Activated naive CD8-positive, alpha-beta T cell treated with anti-CD3 and anti-CD28 coated beads, Interleukin-2, amount 50 U/mL, for 16 hours (primary cell): Measurements from ENCODE around the gene CCNH.
A peak's percentile ranks its signal among the peaks of the same experiment; 100 is the strongest.

Experiments
- DNase-seq: peaks from one replicate; pipeline ENCODE4 v3.0.0-alpha.2; 2020; ENCODE audit warnings: low read depth, low spot score

CCNH gene

DNA sequence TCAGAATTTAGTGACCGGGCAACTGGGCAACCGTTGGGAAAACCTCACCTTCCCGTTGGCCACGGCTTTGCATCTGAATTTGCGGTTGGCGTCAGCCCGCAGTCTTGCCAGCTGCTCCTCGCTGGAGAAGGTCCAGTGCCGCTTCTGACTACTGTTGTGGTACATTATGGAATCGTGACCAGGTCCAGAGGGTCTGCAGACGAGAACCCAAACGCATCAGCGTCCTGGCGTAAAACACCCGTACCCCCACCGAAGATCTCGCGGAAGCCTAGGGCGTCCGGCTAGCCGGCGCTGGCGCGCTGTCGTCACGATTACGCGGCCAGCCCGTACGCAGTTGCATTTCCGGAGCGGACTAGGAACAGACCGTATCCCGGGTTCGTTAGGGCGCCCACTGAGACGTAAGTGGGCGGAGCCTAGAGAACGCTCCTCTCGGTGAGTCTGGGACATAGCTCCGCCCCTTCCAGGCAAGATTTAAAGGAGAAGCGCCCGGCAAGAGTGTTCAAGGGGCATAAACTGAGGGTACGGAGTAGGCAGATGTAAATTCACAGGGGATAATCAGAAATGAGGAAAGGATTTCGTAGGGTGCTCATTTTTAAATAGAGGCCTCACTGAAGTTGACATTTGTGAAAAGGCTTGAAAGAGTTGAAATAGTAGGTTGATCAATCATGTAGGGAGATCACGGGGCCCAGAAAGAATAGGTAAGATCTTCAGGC is at the start of gene CCNH:
Gene CCNH, minus strand, starts transcription at position 301 of the 713 bp plus-strand sequence. Its CDS starts 136 bp downstream, at position 165.
- DNase-seq, result peak; percentile 92

DNA sequence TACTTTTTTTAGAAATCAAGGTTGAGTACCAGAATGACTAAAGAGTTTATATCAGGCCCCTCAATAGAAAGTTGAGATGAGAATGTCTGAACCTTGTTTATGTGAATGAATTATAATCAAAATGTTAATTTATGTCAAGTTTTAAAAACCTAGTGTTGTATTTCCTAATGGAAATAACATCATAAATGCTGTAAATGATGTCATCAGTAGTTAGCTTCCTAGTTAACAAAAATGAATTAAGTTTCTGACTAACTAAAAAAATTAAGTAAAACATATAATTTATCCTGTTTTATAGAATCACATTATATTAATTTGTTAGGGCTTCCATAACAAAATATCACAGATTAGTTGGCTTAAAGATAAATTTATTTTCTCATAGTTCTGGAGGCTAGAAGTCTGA is 45.0 kb upstream of the CCNH start:
- DNase-seq, result no peak

GRCh38 chr5:87453801-87454200 is 41.1 kb upstream of the CCNH start:
- no peak for DNase-seq

DNA sequence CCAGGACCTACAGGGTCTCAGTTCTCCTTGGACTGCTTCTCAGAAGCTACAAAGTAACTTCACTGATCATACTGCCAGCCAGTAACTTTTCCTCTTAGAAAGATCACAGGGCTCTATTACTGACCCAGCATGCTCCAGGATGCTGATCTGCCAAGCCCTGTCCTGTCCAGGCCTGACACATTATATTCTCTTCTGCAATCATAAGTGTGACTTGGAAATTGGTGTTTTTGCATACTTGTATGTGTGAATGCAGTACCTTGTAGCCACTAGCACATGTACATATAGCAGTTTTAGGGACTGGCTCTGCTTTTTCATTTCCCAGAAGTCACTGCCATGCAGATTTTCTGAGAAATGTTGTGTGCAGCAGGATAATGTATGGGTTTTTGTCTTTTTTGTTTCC is 40.1 kb upstream of the CCNH start:
- DNase-seq, result no peak

DNA sequence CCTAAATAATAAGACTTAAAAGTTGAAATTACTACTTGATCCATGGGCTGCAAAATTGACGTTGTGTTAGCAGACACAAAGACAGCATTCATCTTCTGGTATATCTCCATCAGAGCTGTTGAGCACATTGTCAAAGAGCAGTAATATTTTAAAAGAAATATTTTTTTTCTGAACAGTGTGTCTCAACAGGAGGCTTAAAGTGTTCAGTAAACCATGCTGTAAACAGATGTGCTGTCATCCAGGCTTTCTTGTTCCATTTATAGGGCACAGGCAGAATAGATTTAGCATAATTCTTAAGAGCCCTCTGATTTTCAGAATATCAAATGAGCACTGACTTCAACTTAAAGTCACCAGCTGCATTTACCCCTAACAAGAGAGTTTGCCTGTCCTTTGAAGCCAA is 29.7 kb upstream of the CCNH start:
- no peak for DNase-seq

- DNase-seq, result no peak
Observed at GRCh38 chr5:87438231-87438630, 25.5 kb upstream of the CCNH start.

GRCh38 chr5:87437724-87438123 is 25.0 kb upstream of the CCNH start:
- DNase-seq, result no peak

GRCh38 chr5:87435144-87435694 is 22.5 kb upstream of the CCNH start:
- no peak for DNase-seq

DNA sequence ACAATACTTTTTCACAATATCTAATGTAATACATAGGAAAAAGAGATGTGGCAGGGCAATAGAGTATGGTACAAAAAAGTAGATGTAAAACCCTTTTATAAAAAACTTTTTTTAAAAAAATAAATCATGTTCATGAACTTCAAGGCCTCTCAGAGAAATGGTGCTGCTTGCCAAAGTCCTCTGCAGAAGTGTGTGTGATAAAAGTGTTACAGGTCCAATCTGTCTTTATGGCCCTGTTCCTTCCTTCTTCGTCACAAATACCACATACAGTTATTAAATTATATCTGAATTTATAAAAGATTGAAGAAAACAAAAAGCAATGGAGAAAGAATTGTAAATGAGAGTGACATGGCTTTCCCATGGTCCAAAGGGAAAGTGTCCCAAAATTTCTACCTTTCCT is 21.7 kb upstream of the CCNH start:
- no peak for DNase-seq

GRCh38 chr5:87433945-87434344 is 21.2 kb upstream of the CCNH start:
- DNase-seq, result no peak

GRCh38 chr5:87432460-87432859 is 19.7 kb upstream of the CCNH start:
- no peak for DNase-seq

- DNase-seq, result no peak
Observed at GRCh38 chr5:87430863-87431457, 18.2 kb upstream of the CCNH start.

- DNase-seq, result no peak
Observed at GRCh38 chr5:87423755-87424154, 11.0 kb upstream of the CCNH start.

GRCh38 chr5:87421307-87421706 is 8.6 kb upstream of the CCNH start:
- no peak for DNase-seq

DNA sequence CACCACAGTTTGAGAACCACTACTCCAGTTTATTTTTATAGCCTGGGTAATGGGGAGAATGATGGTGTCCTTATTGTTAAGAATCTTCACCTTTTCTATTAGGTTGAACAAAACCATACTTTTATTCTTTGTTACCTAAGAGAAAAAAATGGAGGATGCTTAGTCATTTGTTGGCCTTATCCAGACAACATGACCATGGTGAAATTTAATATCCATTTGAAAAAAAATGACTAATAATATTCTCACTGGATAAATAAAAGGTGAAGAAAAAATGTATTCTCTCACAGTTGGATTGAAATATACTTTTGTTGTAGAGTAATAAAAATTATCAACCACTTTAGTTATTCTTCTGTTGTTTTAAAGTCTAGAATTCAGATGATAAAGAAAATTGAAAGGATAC is 5.8 kb upstream of the CCNH start:
- DNase-seq, result no peak

GRCh38 chr5:87413343-87413645 is 564 bp upstream of the CCNH start:
- DNase-seq, result no peak

DNA sequence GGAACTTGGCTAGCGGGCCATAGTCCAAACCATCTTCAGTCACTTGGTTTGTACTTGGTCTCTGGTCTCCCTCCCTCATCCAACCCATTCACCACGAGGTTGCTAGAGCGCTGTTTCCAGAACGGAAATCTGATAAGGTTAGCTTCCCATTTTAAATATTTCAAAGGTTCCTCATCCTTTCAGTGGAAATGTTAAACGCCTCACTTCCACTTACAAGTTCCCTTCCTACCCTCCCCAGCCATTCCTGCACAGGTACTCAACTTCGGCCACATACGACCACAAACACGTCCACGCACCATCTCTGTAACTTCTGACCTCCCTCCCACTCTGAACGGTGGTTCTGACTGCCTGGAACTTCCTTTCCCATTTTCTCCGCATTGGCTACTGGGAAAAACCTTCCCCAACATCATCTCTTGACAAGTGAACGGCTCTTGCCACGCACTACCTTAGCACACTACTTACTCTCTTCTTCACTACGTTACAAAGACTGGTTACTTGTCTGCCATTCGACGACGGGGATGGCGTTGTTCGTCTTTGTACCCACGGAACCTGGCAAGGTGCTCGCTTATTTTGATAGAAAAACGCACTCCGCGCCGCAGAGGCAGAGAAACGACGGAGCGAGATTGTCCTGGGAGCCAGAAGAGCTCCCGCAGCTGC is 629 bp downstream of the CCNH start:
- DNase-seq, result no peak

- no peak for DNase-seq
Observed at GRCh38 chr5:87411586-87411972, 1.2 kb downstream of the CCNH start.

GRCh38 chr5:87410931-87411330 is 1.8 kb downstream of the CCNH start:
- no peak for DNase-seq

DNA sequence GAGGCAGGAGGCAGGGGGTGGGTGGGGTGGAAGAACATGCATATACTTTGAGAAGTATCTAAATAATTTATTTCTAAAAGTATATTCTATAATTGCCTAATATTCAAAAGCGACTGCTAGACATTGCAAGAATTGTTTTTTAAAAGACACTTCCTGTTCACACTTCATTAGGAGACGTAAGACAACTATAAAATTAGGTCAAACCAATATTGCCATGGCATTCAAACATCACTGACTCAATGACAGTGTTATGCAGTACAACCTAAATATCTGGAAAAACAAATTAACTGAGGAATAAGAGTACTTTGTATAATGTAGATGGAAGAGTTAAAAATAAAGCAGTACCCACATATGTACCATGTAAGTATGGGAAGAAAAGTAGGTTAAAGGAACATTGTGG is 4.5 kb downstream of the CCNH start:
- no peak for DNase-seq

DNA sequence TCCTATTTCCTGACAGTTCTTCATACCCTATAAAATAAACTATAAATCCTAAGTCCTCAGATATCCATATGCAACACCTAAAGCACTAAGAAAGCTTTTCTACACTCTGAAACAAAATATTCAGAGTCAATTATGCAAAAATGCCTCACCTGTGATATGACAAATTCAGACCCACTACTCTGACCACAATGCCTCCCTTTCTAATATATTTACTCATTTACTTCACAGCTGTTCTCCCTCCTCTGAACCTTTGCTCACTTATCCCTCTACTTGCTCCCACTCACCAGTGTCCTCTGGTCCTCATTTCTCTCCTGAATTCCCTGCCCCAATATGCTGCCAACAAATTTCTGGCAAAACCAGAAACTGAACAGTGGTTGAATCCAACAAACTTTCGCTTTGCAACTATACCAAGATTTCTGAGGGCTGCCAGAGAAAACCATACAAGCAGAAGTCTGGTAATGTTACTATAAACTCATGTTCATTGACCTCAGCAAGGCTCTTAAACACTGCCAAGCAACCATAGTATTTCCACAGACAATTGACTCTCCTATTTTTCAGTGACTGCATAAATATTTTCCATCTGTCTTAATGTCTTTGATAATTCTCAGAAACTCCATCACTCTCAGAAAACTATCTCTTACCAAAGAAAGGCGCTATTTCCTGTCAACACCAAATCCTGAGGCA is 7.1 kb downstream of the CCNH start:
- DNase-seq, result no peak

GRCh38 chr5:87404359-87404758 is 8.4 kb downstream of the CCNH start:
- no peak for DNase-seq
